SK-N-SH treated with all-trans-retinoic acid at 6 μM for 48 hours (cell line): Measurements from ENCODE around the gene SPECC1L.

Experiments used
- ESRRG ChIP-seq: fragments of 250-450 bp; sonication (Bioruptor Pico); IDR thresholded peaks from 2 replicates; pipeline ENCODE4 v1.6.1; 2021; ENCODE audit warnings: mild to moderate bottlenecking
- SNAI2 ChIP-seq: fragments of 250-450 bp; sonication (Bioruptor Pico); IDR thresholded peaks from 2 replicates; pipeline ENCODE4 v1.5.0; 2020; ENCODE audit warnings: mild to moderate bottlenecking, moderate library complexity
- TCF4 ChIP-seq: fragments of 250-450 bp; sonication (Bioruptor Pico); IDR thresholded peaks from 2 replicates; pipeline ENCODE4 v1.8.0; 2021; ENCODE audit warnings: mild to moderate bottlenecking, moderate library complexity, borderline replicate concordance
- ZC3H10 ChIP-seq: fragments of 250-450 bp; sonication (Bioruptor Pico); IDR thresholded peaks from 2 replicates; pipeline ENCODE4 v1.5.1; 2021; ENCODE audit warnings: mild to moderate bottlenecking, moderate library complexity
- ZFP30 ChIP-seq: fragments of 450-650 bp; formaldehyde crosslinking; IDR thresholded peaks from 2 replicates; pipeline ENCODE4 v1.5.0; 2022; ENCODE audit warnings: mild to moderate bottlenecking, moderate library complexity
- ZNF565 ChIP-seq: fragments of 450-650 bp; formaldehyde crosslinking; conservative IDR thresholded peaks from 2 replicates; pipeline ENCODE4 v1.5.0; 2020; ENCODE audit warnings: low read depth, mild to moderate bottlenecking, moderate library complexity
- ZNF70 ChIP-seq: fragments of 450-650 bp; formaldehyde crosslinking; IDR thresholded peaks from 2 replicates; pipeline ENCODE4 v1.5.0; 2020; ENCODE audit warnings: mild to moderate bottlenecking, moderate library complexity
- ZNF8 ChIP-seq: fragments of 450-650 bp; formaldehyde crosslinking; IDR thresholded peaks from 2 replicates; pipeline ENCODE4 v1.5.0; 2020; ENCODE audit warnings: mild to moderate bottlenecking, moderate library complexity
- TF ChIP-seq, protein P1 (sequence below): fragments of 250-450 bp; sonication (Bioruptor Pico); IDR thresholded peaks from 2 replicates; pipeline ENCODE4 v1.8.0; 2021; ENCODE audit warnings: low read depth, mild to moderate bottlenecking, moderate library complexity, borderline replicate concordance
- TF ChIP-seq, protein P2 (sequence below): fragments of 250-450 bp; sonication (Bioruptor Pico); IDR thresholded peaks from 2 replicates; pipeline ENCODE4 v1.5.1; 2020; ENCODE audit warnings: low read depth, mild to moderate bottlenecking, moderate library complexity

DNA sequence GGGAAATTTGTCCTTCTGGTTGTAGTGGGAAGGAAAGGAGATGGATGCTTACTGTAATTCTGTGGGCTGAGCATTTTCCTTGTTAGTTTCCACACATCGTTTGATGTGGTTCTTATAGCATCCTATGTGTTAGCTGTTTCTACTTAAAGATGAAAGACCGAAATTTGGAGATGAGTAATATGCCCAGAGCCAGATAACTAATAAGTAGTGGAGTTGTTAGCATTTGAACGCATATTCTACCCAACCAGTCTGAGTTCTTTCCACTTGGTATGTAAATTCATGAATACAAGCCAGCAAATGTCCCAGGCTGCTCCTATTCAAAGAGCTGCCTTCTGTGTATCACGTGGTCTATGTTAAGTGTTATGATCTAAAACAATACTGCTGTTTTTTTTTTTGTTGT is 14.6 kb downstream of the SPECC1L start:
- TF ChIP-seq ZNF70 (no peak), ESRRG (CRISPR knock-in tag) (no peak), TCF4 (CRISPR knock-in tag) (no peak), SNAI2 (CRISPR knock-in tag) (no peak), ZNF8 (no peak), ZC3H10 (CRISPR knock-in tag) (no peak), ZFP30 (no peak), ZNF565 (CRISPR knock-in tag) (no peak)
- TF ChIP-seq, protein P1, sequence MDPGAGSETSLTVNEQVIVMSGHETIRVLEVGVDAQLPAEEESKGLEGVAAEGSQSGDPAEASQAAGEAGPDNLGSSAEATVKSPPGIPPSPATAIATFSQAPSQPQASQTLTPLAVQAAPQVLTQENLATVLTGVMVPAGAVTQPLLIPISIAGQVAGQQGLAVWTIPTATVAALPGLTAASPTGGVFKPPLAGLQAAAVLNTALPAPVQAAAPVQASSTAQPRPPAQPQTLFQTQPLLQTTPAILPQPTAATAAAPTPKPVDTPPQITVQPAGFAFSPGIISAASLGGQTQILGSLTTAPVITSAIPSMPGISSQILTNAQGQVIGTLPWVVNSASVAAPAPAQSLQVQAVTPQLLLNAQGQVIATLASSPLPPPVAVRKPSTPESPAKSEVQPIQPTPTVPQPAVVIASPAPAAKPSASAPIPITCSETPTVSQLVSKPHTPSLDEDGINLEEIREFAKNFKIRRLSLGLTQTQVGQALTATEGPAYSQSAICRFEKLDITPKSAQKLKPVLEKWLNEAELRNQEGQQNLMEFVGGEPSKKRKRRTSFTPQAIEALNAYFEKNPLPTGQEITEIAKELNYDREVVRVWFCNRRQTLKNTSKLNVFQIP (CRISPR knock-in tag) = no peak
- TF ChIP-seq, protein P2, sequence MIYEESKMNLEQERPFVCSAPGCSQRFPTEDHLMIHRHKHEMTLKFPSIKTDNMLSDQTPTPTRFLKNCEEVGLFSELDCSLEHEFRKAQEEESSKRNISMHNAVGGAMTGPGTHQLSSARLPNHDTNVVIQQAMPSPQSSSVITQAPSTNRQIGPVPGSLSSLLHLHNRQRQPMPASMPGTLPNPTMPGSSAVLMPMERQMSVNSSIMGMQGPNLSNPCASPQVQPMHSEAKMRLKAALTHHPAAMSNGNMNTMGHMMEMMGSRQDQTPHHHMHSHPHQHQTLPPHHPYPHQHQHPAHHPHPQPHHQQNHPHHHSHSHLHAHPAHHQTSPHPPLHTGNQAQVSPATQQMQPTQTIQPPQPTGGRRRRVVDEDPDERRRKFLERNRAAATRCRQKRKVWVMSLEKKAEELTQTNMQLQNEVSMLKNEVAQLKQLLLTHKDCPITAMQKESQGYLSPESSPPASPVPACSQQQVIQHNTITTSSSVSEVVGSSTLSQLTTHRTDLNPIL (CRISPR knock-in tag) = no peak
